Measurements from ENCODE around the gene YEATS4. TPM values are rescaled to one million over a fixed set of nuclear protein-coding genes. Genes with fewer than 3 reads are reported as not detected.

The YEATS4 gene
- total and polyA plus RNA-seq, 9 of the 15 experiments (the other 6 are each of a cell fraction or from before 2014, with no cell fraction given): 25.9 to 92.2 (median 49.2) TPM

GRCh38 chr12:69359531-69360347 is at the start of gene YEATS4 (continued):
- no peak; the same call in 1 of the 2 replicates for TF ChIP-seq CUX1 (CRISPR knock-in tag; IDR thresholded peaks at IDR 0.05)
- no peak for TF ChIP-seq TCF7L2 (IDR thresholded peaks at IDR 0.05; ENCODE audit: low read depth, low read length)
- TF ChIP-seq POLR3A (IDR thresholded peaks at IDR 0.05; ENCODE audit: borderline replicate concordance, extremely low read depth, insufficient read depth, insufficient read length): no peak
- TF ChIP-seq CREB1 (IDR thresholded peaks at IDR 0.05): peak; percentile 70
- peak; percentile 50 for TF ChIP-seq CREB1 (CRISPR knock-in tag; IDR thresholded peaks at IDR 0.05)
- TF ChIP-seq BCL6 (CRISPR knock-in tag; IDR thresholded peaks at IDR 0.05): no peak
- peak; percentile 52 for TF ChIP-seq NFYB (IDR thresholded peaks at IDR 0.05; ENCODE audit: extremely low read depth, insufficient read length)
- peak; percentile 56 for TF ChIP-seq NEUROD1 (IDR thresholded peaks at IDR 0.05; ENCODE audit: borderline replicate concordance, low read depth, low read length, partially characterized antibody)
- TF ChIP-seq, protein P1, sequence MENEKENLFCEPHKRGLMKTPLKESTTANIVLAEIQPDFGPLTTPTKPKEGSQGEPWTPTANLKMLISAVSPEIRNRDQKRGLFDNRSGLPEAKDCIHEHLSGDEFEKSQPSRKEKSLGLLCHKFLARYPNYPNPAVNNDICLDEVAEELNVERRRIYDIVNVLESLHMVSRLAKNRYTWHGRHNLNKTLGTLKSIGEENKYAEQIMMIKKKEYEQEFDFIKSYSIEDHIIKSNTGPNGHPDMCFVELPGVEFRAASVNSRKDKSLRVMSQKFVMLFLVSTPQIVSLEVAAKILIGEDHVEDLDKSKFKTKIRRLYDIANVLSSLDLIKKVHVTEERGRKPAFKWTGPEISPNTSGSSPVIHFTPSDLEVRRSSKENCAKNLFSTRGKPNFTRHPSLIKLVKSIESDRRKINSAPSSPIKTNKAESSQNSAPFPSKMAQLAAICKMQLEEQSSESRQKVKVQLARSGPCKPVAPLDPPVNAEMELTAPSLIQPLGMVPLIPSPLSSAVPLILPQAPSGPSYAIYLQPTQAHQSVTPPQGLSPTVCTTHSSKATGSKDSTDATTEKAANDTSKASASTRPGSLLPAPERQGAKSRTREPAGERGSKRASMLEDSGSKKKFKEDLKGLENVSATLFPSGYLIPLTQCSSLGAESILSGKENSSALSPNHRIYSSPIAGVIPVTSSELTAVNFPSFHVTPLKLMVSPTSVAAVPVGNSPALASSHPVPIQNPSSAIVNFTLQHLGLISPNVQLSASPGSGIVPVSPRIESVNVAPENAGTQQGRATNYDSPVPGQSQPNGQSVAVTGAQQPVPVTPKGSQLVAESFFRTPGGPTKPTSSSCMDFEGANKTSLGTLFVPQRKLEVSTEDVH (IDR thresholded peaks at IDR 0.05; ENCODE audit: low read depth, partially characterized antibody): peak; percentile 93
- TF ChIP-seq BMI1 (IDR thresholded peaks at IDR 0.05; ENCODE audit: low read length): no peak
- peak; percentile 88 for TF ChIP-seq PHF8 (IDR thresholded peaks at IDR 0.05; ENCODE audit: borderline replicate concordance, low read length)
- peak; percentile 95 for TF ChIP-seq MYBL2 (IDR thresholded peaks at IDR 0.05; ENCODE audit: low read depth)
- no peak for TF ChIP-seq MYBL2 (CRISPR knock-in tag; IDR thresholded peaks at IDR 0.05; ENCODE audit: borderline replicate concordance)
- peak in 1 of 2 experiments; percentile 38; a peak in 1 of 4 replicates for TF ChIP-seq KDM1A (IDR thresholded peaks at IDR 0.05)
- peak; percentile 75 for TF ChIP-seq TAF9B (IDR thresholded peaks at IDR 0.05; ENCODE audit: partially characterized antibody)
- peak; percentile 47; the same call in 1 of the 2 replicates for TF ChIP-seq GTF2E2 (tag; IDR thresholded peaks at IDR 0.05)
- no peak for TF ChIP-seq ZNF584 (CRISPR knock-in tag; IDR thresholded peaks at IDR 0.05; ENCODE audit: low read depth)
- peak; percentile 93 for TF ChIP-seq SUPT5H (IDR thresholded peaks at IDR 0.05)
- no peak for TF ChIP-seq DLX4 (CRISPR knock-in tag; IDR thresholded peaks at IDR 0.05)
